GM12874 (cell line): Measurements from ENCODE around the gene MKNK1.

Experiments used
- CTCF ChIP-seq: IDR thresholded peaks from 2 replicates; pipeline ENCODE4 v1.5.1; 2011; ENCODE audit warnings: low read depth, mild to moderate bottlenecking, control low read depth, low read length, moderate library complexity; ENCODE audit not compliant: insufficient read depth

MKNK1 gene

DNA sequence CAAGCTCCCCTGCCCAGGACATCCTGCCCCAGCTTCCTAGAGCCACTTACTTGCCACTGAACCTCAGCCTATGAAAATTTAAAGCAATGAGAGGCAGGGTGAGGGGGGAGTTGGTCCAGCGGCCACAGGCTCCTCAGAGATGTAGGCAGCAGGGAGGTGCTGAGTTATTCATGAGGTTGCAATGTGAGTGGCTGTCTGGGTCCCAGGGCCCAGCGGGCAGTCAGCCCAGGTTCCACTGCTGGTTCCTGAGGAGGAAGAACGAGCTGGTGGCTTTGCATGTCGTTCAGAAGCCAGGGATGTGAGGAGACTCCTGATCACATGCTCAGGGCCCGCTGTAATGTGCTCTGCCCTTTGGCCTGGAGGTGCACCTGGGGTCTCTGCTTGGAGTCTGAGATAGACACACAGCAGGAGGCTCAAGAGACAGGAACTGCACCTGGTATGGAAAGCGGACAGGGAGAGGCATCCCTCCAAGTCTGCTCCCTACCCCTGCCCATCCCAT, 52.4 kb downstream of the MKNK1 start, which contains the start of gene KNCN:
Gene KNCN, minus strand, starts transcription at position 51 of the 499 bp plus-strand sequence. CDS start 432 bp downstream, outside the sequence.
- TF ChIP-seq CTCF = no peak

DNA sequence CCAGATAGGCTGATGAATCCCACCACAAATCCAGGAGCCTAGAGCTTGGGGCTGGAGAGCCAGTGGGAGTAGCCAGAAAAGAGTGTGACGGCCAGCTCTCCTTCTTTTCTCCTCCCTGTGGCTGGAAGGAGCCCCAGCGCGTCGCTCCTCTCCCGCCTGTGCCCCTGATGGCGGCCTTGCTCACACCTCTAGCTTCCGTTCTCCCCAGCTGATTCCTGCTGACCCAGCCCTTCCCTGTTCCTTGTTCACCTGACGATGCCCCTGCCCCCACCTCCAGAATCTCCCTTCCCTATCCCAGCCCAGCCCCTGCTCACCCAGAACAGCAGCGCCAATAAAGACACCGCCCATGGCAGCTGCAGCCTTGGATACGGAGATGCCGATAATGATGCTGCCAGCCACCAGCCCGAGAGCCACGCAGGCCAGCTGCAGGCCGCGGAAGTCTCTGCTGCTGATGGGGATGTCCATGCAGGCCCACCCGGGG, 53.3 kb downstream of the MKNK1 start:
- no peak for TF ChIP-seq CTCF

DNA sequence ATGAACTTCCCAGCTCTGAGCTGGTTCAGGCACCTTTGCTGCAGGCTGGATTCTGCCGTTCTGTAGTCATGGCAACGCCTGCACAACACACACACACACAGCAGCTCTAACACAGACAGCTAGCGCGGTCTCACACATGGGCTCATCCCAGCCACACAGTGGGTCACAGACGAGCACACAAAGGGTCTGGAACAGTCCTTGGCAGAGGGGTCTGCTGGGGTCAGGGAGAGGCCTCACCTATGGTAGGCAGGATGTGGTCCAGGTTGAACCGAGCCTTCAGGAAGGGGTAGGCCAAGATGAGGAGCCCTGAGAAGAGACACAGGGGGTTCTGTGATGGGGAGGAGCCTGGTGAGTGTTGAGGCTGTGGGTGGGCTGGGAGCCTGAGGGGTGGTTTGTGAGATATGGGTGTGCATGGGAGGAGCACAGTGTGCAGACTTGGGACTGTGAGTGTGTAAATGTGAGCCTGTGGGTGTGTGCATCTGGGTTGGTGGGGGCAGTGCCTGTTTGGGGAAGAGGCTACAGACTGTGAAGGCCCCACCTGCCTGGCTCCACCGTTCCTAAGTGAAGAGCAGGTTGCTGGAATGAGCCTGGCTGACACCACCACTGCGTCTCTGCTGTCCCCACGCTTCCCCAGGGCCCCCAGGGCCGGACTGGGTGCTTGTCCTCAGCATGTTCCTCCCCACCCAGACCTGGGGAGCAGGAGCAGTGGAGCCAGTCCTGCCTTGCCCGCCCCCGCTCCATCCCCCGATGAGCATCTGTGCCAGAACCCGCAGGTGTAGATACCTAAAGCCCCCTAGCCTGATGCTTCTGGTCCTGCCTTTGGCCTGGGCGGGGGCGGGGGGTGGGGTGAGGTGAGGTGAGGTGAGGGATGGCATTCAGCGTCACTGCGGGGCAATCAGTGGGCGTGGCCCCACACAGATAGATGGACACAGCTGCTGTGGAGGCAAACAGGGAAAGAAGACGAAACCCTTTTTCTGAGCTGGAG, 54.1 kb downstream of the MKNK1 start:
- TF ChIP-seq CTCF = no peak

- peak; percentile 48; the same call in 1 of the 2 replicates for TF ChIP-seq CTCF
Observed at GRCh38 chr1:46547481-46548383, 56.3 kb downstream of the MKNK1 start.

DNA sequence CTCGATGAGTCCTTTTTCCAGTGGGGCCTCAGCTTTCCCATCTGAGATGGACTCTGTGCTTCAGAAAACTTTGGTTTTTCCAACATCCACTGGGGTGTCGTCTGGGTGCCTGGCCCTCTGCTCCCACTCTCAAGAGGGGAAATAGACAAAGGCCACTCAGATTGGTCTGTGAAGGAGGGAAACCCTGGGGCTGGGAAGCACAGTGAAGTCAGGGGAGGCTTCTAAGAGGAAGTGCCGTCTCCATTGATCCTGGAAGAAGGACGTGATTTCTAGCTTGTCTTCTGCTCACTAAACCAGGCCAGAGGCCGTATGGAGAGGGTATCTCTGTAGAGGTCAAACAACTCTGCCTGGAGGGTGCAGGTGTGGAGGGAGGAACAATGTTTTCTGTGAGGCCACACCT, 57.9 kb downstream of the MKNK1 start:
- TF ChIP-seq CTCF = no peak

- TF ChIP-seq CTCF = no peak
Observed at GRCh38 chr1:46545784-46546183, 58.3 kb downstream of the MKNK1 start.
